Retinal pigment epithelial cell (primary cell): ENCODE measurements around the gene AXDND1.
"Not testable (repeated sequence)": the region's sequence is repeated elsewhere in the genome, so short reads cannot be mapped to it uniquely, and the experiment has no call there.

Experiments used
- DNase-seq: peaks from one replicate; pipeline ENCODE4 v3.0.0-alpha.2; 2010; ENCODE audit warnings: low read depth
- H3K4me3 ChIP-seq: 2 replicates; pipeline ENCODE4 v1.5.1; 2011; ENCODE audit warnings: mild to moderate bottlenecking, low read length, control low read depth, moderate library complexity
- CTCF ChIP-seq: conservative IDR thresholded peaks from 2 replicates; pipeline ENCODE4 v1.5.1; 2011; ENCODE audit warnings: low read depth, low read length, control low read depth, inconsistent platforms

AXDND1 gene

GRCh38 chr1:179424610-179425009 lies 58.8 kb downstream of the AXDND1 start:
- no peak overlapping the region for H3K4me3 ChIP-seq
- DNase-seq, result no peak
- no peak for TF ChIP-seq CTCF

- no peak for TF ChIP-seq CTCF
- no peak for DNase-seq
- H3K4me3 ChIP-seq, result no peak overlapping the region
These were observed 59.4 kb downstream of the AXDND1 start for GRCh38 chr1:179425186-179425585.

DNA sequence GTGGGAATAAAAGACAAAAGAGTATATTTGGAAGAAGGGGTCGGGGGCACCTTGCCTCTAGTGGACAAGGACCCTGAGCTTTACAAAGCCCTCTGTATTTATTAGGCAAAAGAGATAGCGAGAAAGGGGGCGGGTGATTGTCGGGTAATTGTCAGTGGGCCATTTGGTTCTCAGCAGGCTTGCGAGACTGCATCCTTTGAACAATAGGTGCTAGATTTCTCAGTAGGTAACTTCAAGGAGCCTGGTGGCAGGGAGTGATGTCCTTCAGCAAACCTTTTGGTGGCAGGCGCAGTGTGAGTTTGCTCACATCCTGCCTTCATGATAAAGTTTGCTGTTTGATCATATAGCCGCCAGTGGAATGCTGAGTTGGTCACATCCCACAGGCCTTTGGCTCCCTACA lies 71.4 kb downstream of the AXDND1 start:
- no peak overlapping the region for H3K4me3 ChIP-seq
- DNase-seq, result no peak
- no peak for TF ChIP-seq CTCF

DNA sequence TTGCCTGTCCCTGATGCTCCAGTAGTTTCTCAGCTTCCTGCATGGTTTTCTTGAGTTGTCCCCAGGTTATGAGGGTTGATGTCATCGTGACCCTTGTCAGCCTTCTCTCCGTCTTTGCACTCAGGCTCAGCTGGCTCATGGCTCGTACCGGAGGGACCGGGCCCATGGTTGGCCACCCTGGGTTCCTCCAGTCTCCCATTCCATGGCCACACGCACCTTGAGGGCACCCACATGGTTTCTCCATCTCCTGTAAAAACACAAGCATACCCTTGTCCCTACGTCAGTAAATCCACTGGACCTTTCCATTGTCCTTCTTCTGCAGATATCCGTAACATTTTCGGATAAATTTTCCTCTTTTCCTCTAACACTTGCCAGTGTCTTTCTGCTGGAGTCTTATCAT lies 73.9 kb downstream of the AXDND1 start:
- DNase-seq, H3K4me3 ChIP-seq: not testable (repeated sequence)

- DNase-seq, H3K4me3 ChIP-seq: not testable (repeated sequence)
These were observed 74.5 kb downstream of the AXDND1 start for GRCh38 chr1:179440301-179440700.

DNA sequence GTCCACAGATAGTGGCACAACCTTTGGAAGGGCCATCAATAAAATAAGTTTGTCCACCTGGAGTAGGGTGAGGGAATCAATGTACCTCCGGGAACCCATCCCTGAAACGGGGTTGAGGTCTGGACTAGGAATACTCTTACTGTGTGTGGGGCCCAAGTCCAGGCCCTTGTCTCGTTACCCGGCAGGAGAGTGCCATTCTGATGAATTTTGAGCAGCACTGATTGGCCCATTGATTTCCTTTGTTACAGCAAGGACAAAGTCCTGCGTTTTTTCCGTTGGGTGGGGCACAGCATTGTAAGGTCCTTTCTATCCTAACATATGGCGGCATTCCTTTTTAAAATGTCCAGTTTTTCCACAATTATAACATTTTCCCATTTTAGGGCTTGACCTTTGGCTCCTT lies 75.2 kb downstream of the AXDND1 start:
- no peak for TF ChIP-seq CTCF
- DNase-seq, result no peak
- H3K4me3 ChIP-seq, result no peak overlapping the region

- no peak overlapping the region for H3K4me3 ChIP-seq
- TF ChIP-seq CTCF, result no peak
- DNase-seq, result no peak
These were observed 75.7 kb downstream of the AXDND1 start for GRCh38 chr1:179441501-179441900.

GRCh38 chr1:179442846-179443245 lies 77.1 kb downstream of the AXDND1 start:
- not testable (repeated sequence) for DNase-seq, H3K4me3 ChIP-seq

GRCh38 chr1:179445593-179445992 lies 79.8 kb downstream of the AXDND1 start:
- DNase-seq, result no peak
- no peak for TF ChIP-seq CTCF
- H3K4me3 ChIP-seq, result no peak overlapping the region
